ENCODE data around the gene NMUR1. TPM values are rescaled to one million over a fixed set of nuclear protein-coding genes. Genes with fewer than 3 reads are reported as not detected.

NMUR1 gene
- total RNA-seq, 4 donors from 2014 or later, result 0.15 to 0.31 (median 0.21) TPM; not detected in 1

GRCh38 chr2:231513746-231514224 lies 16.5 kb downstream of the NMUR1 start:
- TF ChIP-seq POLR2A (IDR thresholded peaks at IDR 0.05) (no peak), POLR2AphosphoS5 (IDR thresholded peaks at IDR 0.05) (no peak), CTCF (IDR thresholded peaks at IDR 0.05) (no peak), EP300 (IDR thresholded peaks at IDR 0.05) (no peak)
- DNase-seq (ENCODE audit: low spot score in 2 of 2), result no peak
- Histone ChIP-seq H3K36me3 (no peaks in the 10 kb centered on the region), H3K27ac (peak overlapping the region; percentile 91), H3K4me3 (peak overlapping the region; percentile 77), H3K27me3 (no peaks in the 10 kb centered on the region), H3K9me3 (no peaks in the 10 kb centered on the region), H3K4me1 (peaks cover 15% of the 10 kb centered on the region)
- 18% methylated on average over 7 of the region's 7 CpGs for WGBS

GRCh38 chr2:231512222-231512621 lies 18.0 kb downstream of the NMUR1 start:
- Histone ChIP-seq H3K36me3 (no peaks in the 10 kb centered on the region), H3K4me3 (no peak overlapping the region), H3K27ac (no peak overlapping the region), H3K27me3 (no peaks in the 10 kb centered on the region), H3K9me3 (no peaks in the 10 kb centered on the region), H3K4me1 (peaks cover 15% of the 10 kb centered on the region)
- TF ChIP-seq POLR2AphosphoS5 (IDR thresholded peaks at IDR 0.05), result no peak
- TF ChIP-seq POLR2A (IDR thresholded peaks at IDR 0.05), result no peak
- TF ChIP-seq EP300 (IDR thresholded peaks at IDR 0.05), result no peak
- no peak for TF ChIP-seq CTCF (IDR thresholded peaks at IDR 0.05)
- DNase-seq (ENCODE audit: low spot score in 2 of 2), result peak in 1 of 2 donors; percentile 57
- WGBS, result 60% methylated on average over 5 of the region's 5 CpGs

- DNase-seq (ENCODE audit: low spot score in 2 of 2), result no peak
Measured at GRCh38 chr2:231503766-231504165, 26.5 kb downstream of the NMUR1 start.

DNA sequence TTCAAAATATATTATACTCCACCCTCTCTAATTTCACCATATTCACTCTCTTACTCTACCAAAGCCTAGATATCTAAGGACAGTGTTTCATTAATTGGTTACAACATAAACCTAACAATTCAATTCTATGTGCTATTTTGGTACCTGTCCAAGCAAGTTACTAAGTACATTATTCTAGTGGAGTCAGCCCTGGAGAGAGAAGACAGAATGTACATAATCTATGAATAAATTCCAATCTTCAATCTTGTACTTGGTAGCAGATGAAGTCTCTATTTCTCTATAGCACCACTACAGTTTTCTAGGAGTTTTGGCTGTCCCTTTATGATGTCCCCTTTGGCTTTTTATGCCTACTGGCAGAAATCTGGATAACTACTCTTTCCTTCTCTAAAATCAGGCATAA lies 27.6 kb downstream of the NMUR1 start:
- TF ChIP-seq POLR2A (IDR thresholded peaks at IDR 0.05) (no peak), CTCF (IDR thresholded peaks at IDR 0.05) (no peak), POLR2AphosphoS5 (IDR thresholded peaks at IDR 0.05) (no peak), EP300 (IDR thresholded peaks at IDR 0.05) (no peak)
- H3K27ac ChIP-seq, result no peak overlapping the region
- H3K4me1 ChIP-seq, result no peaks in the 10 kb centered on the region
- H3K36me3 ChIP-seq, result peaks cover 8% of the 10 kb centered on the region
- no peak for DNase-seq (ENCODE audit: low spot score in 2 of 2)
- no peak overlapping the region for H3K4me3 ChIP-seq
- H3K9me3 ChIP-seq, result no peaks in the 10 kb centered on the region
- H3K27me3 ChIP-seq, result no peaks in the 10 kb centered on the region

More at GRCh38 chr2:231503766-231504165, 26.5 kb downstream of the NMUR1 start:
- H3K4me3 ChIP-seq, result no peak overlapping the region
- whole genome bisulfite sequencing, result 92% methylated on average over 3 of the region's 3 CpGs
- H3K27ac ChIP-seq, result no peak overlapping the region
- peaks cover 8% of the 10 kb centered on the region for H3K36me3 ChIP-seq
- H3K9me3 ChIP-seq, result no peaks in the 10 kb centered on the region
- no peaks in the 10 kb centered on the region for H3K27me3 ChIP-seq
- H3K4me1 ChIP-seq, result no peaks in the 10 kb centered on the region
- TF ChIP-seq POLR2AphosphoS5 (IDR thresholded peaks at IDR 0.05) (no peak), CTCF (IDR thresholded peaks at IDR 0.05) (no peak), POLR2A (IDR thresholded peaks at IDR 0.05) (no peak), EP300 (IDR thresholded peaks at IDR 0.05) (no peak)

GRCh38 chr2:231497651-231498050 lies 32.6 kb downstream of the NMUR1 start:
- no peak overlapping the region for H3K4me3 ChIP-seq
- H3K36me3 ChIP-seq, result no peaks in the 10 kb centered on the region
- no peak overlapping the region for H3K27ac ChIP-seq
- DNase-seq (ENCODE audit: low spot score in 2 of 2), result no peak
- no peaks in the 10 kb centered on the region for H3K9me3 ChIP-seq
- no peaks in the 10 kb centered on the region for H3K4me1 ChIP-seq
- TF ChIP-seq POLR2A (IDR thresholded peaks at IDR 0.05) (no peak), POLR2AphosphoS5 (IDR thresholded peaks at IDR 0.05) (no peak), CTCF (IDR thresholded peaks at IDR 0.05) (no peak), EP300 (IDR thresholded peaks at IDR 0.05) (no peak)
- no peaks in the 10 kb centered on the region for H3K27me3 ChIP-seq
- 84% methylated on average over 1 of the region's 1 CpG for WGBS
